HG03354 (cell line): ENCODE results near the gene PRKAA1.
A peak's percentile ranks its signal among the peaks of the same experiment; 100 is the strongest.
"Not testable (repeated sequence)": the region's sequence is repeated elsewhere in the genome, so short reads cannot be mapped to it uniquely, and the experiment has no call there.

Source experiments
- ATAC-seq: cut with Tn5 transposase; IDR thresholded peaks from one replicate; pipeline ENCODE4 v1.9.1; 2021; ENCODE audit warnings: mild to moderate bottlenecking; ENCODE audit not compliant: unreplicated experiment, poor library complexity, severe bottlenecking

PRKAA1 gene

DNA sequence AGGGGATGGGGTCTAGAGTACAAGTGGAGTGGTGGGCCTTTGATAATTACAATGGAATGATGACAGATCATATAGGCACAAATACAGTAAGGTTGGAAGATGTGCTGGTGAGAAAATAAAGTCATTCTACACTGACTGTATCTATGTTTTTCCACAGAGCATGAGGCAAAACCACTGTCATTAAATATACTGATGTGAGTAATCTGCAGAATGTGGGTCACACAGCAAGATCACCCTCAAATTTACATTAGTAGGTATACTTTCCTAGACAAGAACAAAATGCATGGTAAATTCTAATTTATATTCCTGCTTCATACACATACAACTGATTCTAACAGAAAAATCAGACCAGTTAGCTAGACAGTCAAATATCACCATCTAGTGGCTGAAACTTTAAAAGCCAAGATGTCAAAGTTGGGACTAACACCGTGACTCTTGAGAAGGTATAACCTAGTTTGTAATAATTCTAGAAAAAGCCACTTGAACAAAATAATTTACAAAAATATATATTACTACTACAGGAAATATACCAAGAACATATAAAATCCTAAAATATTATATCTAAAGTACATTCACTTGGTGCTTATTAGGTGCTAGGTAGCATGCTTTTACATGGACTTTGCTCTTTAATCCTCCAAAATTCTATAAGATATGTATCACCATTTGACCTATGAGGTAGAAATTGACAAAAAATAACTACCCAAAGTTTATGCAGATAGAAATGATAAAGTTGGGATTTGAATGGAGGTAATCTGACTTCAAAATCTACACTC lies 61.9 kb downstream of the PRKAA1 start:
- ATAC-seq: peak; percentile 82

DNA sequence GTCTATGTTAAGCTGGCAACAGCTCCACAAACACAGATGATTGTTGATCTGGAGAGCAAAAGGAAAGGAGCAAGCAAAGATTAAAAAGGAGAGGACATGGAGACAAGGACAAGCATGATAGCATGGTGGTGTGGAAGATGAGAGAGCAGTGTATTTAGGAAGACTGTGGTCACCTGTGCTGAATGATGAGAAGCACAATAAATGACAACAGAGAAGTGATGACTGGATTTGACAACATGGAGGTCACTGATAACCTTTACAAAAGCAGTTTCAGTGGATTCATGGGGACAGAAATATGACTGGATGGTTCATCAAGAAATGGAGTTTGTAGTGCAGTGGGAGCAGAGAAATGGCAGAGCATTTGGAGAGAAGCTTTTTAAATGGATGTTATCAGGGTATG lies 62.6 kb downstream of the PRKAA1 start:
- no peak for ATAC-seq

DNA sequence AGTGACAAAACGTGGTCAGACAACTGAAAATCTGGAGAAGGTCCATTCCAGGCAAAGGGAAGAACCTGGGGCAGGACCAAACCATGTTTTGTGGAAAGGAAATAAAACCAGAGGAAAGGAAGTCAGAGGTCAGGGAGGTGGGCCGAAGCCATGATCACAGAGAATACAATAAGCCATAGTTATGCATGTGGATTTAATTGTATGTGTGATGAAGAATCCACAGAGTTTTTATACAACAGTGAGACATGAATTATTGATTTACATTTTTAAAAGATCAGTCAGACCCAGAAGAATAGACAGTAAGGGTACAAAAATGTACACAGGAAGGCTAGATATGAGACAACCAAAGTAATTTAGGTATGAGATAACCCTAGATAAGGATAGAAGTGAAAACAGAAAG lies 63.2 kb downstream of the PRKAA1 start:
- ATAC-seq: no peak

- no peak for ATAC-seq
Observed at GRCh38 chr5:40733879-40734563, 64.2 kb downstream of the PRKAA1 start.

GRCh38 chr5:40733434-40733833 lies 64.7 kb downstream of the PRKAA1 start:
- no peak for ATAC-seq

DNA sequence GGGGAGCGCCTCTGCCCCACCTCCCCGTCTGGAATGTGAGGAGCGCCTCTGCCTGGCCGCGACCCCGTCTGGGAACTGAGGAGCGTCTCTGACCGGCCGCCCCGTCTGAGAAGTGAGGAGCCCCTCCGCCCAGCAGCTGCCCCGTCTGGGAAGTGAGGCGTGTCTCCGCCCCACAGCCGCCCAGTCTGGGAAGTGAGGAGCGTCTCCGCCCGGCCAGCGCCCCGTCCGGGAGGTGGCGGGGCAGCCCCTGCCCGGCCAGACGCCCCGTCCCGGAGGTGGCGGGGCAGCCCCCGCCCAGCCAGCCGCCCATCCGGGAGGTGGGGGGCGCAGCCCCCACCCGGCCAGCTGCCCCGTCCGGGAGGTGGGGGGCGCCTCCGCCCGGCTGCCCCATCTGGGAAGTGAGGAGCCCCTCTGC lies 75.7 kb downstream of the PRKAA1 start:
- not testable (repeated sequence) for ATAC-seq

DNA sequence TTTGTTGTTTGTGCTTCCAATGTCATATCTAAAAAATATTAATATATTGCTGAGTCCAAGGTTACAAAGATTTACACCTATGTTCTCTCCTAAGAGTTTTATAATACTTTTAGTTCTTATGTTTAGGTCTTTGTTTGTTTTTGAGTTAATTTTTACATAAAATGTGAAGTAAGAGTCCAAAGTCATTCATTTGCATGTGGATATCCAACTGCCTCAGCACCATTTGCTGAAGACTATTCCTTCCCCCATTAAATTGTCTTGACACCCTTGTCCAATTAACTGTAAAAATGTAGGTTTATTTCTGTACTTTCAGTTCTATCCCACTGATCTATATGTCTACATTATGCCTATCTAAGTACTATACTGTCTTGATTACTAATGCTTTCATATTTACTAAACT lies 78.1 kb downstream of the PRKAA1 start:
- ATAC-seq: no peak

- no peak for ATAC-seq
Observed at GRCh38 chr5:40717281-40717680, 80.9 kb downstream of the PRKAA1 start.

- ATAC-seq: no peak
Observed at GRCh38 chr5:40716590-40716989, 81.6 kb downstream of the PRKAA1 start.

DNA sequence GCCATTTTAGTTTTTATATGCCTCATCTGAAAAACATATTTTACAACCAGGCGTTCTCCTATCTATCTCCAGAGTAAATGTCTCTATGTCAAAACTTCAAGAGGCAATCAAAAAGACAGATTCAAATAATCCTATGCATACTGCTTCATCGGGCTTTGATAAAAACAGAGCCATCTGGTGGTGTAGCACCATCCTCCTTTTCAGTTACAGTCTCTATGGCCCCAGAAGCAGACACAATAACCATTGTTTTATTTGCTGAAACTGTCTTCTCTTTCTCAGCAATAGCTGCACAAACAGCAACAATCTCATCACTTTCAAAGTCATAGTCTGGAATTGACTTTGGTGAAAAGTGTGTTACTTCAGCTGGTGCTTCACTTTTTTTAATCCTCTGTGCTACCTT lies 82.2 kb downstream of the PRKAA1 start:
- no peak for ATAC-seq

- ATAC-seq: no peak
Observed at GRCh38 chr5:40714001-40714400, 84.2 kb downstream of the PRKAA1 start.

DNA sequence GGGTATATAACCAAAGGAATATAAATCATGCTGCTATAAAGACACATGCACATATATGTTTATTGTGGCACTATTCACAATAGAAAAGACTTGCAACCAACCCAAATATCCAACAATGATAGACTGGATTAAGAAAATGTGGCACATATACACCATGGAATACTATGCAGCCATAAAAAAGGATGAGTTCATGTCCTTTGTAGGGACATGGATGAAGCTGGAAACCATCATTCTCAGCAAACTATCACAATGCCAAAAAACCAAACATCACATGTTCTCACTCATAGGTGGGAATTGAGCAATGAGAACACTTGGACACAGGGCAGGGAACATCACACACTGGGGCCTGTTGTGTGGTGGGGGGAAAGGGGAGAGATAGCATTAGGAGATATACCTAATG lies 87.6 kb downstream of the PRKAA1 start:
- not testable (repeated sequence) for ATAC-seq
